GM12878 (cell line): ENCODE data around the gene SPACDR. TPM values are rescaled to one million over a fixed set of nuclear protein-coding genes. Genes with fewer than 3 reads are reported as not detected.

Experiments used
- ATF7 ChIP-seq: fragments of 450-650 bp; IDR thresholded peaks from 2 replicates; pipeline ENCODE4 v1.6.1; 2016; ENCODE audit warnings: low read depth, mild to moderate bottlenecking
- ESRRA ChIP-seq: IDR thresholded peaks from 2 replicates; pipeline ENCODE4 v1.6.1; 2012; ENCODE audit warnings: mild to moderate bottlenecking, low read length, improper control_type of control experiment
- IKZF2 ChIP-seq, 2 experiments: fragments of 450-650 bp; IDR thresholded peaks; 2 replicates each; pipeline ENCODE4 v1.6.1; 2017; ENCODE audit warnings: mild to moderate bottlenecking in 2 of 2, moderate library complexity in 2 of 2
- JUND ChIP-seq: IDR thresholded peaks from 2 replicates; pipeline ENCODE4 v1.6.1; 2012; ENCODE audit warnings: low read depth, mild to moderate bottlenecking, low read length, improper control_type of control experiment, moderate library complexity
- KAT2A ChIP-seq: conservative IDR thresholded peaks from 2 replicates; pipeline ENCODE4 v1.6.1; 2011; ENCODE audit warnings: low read depth, low read length; ENCODE audit not compliant: control insufficient read depth
- NR2F1 ChIP-seq: fragments of 450-650 bp; conservative IDR thresholded peaks from 2 replicates; pipeline ENCODE4 v1.6.1; 2017; ENCODE audit warnings: mild to moderate bottlenecking
- PAX5 ChIP-seq: IDR thresholded peaks from 2 replicates; pipeline ENCODE4 v1.6.1; 2011; ENCODE audit warnings: low read depth, low read length, borderline replicate concordance
- POLR2AphosphoS2 ChIP-seq: IDR thresholded peaks from 2 replicates; pipeline ENCODE4 v1.6.1; 2011; ENCODE audit warnings: low read depth, mild to moderate bottlenecking, low read length, improper control_type of control experiment, moderate library complexity
- ZNF622 ChIP-seq: fragments of 450-650 bp; IDR thresholded peaks from 2 replicates; pipeline ENCODE4 v1.6.1; 2017; ENCODE audit warnings: mild to moderate bottlenecking, inconsistent platforms
- polyA plus RNA-seq, 11 experiments: library from polyadenylated mRNA; depleted of rRNA in 4 of 11; unstranded in 6 of 11; stranded (reverse) in 5 of 11; fragments of >200 nt; fragmentation: Nextera tagmentation in 4 of 11; fragmentation: Illumina TruSeq in 1 of 11; extraction: Ambion mirVana in 4 of 11; extraction: Trizol in 1 of 11; gene quantifications; 1 replicate in 1 of 11; 2 replicates in 10 of 11; pipeline versions ENCODE4 v1.2.1 to v1.2.3, GENCODE V29; 2011 to 2016; ENCODE audit warnings: inconsistent platforms in 2 of 11, missing spikeins in 2 of 11, low read depth in 1 of 11
- total RNA-seq, 4 experiments: library from RNA; depleted of rRNA in 3 of 4; stranded (reverse); fragments of >200 nt in 3 of 4; fragmentation: Illumina TruSeq in 1 of 4; extraction: Trizol in 1 of 4; gene quantifications; 2 replicates each; pipeline versions ENCODE4 v1.2.1 to v1.2.3, GENCODE V29; 2013 to 2021
- TF ChIP-seq, protein P1 (sequence below): fragments of 450-650 bp; IDR thresholded peaks from 2 replicates; pipeline ENCODE4 v1.6.1; 2016; ENCODE audit warnings: mild to moderate bottlenecking, moderate library complexity, borderline replicate concordance
- TF ChIP-seq, protein P2 (sequence below): fragments of 450-650 bp; formaldehyde crosslinking; IDR thresholded peaks from 2 replicates; pipeline ENCODE4 v1.4.0; 2022; ENCODE audit warnings: mild to moderate bottlenecking, moderate library complexity

Gene SPACDR
- total and polyA plus RNA-seq, 10 of the 15 experiments (the other 5 are each of a cell fraction or from before 2014, with no cell fraction given): 0.18 to 1.5 (median 0.63) TPM

DNA sequence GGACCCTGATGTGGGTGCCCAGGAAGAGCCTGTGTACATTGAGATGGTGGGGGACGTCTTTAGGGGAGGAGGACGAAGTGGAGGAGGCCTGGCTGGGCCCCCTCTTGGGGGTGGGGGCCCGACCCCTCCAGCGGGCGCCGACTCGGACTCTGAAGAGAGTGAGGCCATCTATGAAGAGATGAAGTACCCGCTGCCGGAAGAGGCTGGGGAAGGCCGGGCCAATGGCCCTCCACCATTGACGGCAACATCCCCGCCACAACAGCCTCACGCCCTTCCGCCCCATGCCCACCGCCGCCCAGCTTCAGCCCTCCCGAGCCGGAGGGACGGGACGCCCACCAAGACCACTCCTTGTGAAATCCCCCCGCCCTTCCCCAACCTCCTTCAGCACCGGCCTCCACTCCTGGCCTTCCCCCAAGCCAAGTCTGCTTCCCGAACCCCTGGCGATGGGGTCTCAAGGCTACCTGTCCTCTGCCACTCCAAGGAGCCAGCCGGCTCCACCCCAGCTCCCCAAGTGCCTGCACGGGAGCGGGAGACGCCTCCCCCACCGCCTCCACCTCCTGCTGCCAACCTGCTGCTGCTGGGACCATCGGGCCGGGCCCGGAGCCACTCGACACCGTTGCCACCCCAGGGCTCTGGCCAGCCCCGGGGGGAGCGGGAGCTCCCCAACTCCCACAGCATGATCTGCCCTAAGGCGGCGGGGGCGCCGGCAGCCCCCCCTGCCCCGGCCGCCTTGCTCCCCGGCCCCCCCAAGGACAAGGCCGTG lies 24.5 kb upstream of the SPACDR start (continued):
- TF ChIP-seq, protein P1, sequence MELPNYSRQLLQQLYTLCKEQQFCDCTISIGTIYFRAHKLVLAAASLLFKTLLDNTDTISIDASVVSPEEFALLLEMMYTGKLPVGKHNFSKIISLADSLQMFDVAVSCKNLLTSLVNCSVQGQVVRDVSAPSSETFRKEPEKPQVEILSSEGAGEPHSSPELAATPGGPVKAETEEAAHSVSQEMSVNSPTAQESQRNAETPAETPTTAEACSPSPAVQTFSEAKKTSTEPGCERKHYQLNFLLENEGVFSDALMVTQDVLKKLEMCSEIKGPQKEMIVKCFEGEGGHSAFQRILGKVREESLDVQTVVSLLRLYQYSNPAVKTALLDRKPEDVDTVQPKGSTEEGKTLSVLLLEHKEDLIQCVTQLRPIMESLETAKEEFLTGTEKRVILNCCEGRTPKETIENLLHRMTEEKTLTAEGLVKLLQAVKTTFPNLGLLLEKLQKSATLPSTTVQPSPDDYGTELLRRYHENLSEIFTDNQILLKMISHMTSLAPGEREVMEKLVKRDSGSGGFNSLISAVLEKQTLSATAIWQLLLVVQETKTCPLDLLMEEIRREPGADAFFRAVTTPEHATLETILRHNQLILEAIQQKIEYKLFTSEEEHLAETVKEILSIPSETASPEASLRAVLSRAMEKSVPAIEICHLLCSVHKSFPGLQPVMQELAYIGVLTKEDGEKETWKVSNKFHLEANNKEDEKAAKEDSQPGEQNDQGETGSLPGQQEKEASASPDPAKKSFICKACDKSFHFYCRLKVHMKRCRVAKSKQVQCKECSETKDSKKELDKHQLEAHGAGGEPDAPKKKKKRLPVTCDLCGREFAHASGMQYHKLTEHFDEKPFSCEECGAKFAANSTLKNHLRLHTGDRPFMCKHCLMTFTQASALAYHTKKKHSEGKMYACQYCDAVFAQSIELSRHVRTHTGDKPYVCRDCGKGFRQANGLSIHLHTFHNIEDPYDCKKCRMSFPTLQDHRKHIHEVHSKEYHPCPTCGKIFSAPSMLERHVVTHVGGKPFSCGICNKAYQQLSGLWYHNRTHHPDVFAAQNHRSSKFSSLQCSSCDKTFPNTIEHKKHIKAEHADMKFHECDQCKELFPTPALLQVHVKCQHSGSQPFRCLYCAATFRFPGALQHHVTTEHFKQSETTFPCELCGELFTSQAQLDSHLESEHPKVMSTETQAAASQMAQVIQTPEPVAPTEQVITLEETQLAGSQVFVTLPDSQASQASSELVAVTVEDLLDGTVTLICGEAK: no peak
- no peak for TF ChIP-seq JUND
- no peak for TF ChIP-seq NR2F1
- TF ChIP-seq ZNF622: no peak
- no peak for TF ChIP-seq POLR2AphosphoS2
- TF ChIP-seq ESRRA: no peak
- TF ChIP-seq, protein P2, sequence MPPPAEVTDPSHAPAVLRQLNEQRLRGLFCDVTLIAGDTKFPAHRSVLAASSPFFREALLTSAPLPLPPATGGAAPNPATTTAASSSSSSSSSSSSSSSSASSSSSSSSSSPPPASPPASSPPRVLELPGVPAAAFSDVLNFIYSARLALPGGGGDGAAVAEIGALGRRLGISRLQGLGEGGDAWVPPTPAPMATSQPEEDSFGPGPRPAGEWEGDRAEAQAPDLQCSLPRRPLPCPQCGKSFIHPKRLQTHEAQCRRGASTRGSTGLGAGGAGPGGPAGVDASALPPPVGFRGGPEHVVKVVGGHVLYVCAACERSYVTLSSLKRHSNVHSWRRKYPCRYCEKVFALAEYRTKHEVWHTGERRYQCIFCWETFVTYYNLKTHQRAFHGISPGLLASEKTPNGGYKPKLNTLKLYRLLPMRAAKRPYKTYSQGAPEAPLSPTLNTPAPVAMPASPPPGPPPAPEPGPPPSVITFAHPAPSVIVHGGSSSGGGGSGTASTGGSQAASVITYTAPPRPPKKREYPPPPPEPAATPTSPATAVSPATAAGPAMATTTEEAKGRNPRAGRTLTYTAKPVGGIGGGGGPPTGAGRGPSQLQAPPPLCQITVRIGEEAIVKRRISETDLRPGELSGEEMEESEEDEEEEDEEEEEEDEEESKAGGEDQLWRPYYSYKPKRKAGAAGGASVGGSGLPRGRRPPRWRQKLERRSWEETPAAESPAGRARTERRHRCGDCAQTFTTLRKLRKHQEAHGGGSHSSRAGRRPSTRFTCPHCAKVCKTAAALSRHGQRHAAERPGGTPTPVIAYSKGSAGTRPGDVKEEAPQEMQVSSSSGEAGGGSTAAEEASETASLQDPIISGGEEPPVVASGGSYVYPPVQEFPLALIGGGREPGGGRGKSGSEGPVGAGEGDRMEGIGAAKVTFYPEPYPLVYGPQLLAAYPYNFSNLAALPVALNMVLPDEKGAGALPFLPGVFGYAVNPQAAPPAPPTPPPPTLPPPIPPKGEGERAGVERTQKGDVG (CRISPR knock-in tag): no peak
- no peak for TF ChIP-seq IKZF2 (IDR thresholded peaks at IDR 0.05)
- TF ChIP-seq KAT2A: no peak
- TF ChIP-seq ATF7: no peak
- no peak for TF ChIP-seq PAX5
